ENCODE measurements around the gene MED29. TPM values are rescaled to one million over a fixed set of nuclear protein-coding genes. Genes with fewer than 3 reads are reported as not detected.

Gene MED29
- total and polyA plus RNA-seq, 12 donors, result 36.1 to 221 (median 58.4) TPM

DNA sequence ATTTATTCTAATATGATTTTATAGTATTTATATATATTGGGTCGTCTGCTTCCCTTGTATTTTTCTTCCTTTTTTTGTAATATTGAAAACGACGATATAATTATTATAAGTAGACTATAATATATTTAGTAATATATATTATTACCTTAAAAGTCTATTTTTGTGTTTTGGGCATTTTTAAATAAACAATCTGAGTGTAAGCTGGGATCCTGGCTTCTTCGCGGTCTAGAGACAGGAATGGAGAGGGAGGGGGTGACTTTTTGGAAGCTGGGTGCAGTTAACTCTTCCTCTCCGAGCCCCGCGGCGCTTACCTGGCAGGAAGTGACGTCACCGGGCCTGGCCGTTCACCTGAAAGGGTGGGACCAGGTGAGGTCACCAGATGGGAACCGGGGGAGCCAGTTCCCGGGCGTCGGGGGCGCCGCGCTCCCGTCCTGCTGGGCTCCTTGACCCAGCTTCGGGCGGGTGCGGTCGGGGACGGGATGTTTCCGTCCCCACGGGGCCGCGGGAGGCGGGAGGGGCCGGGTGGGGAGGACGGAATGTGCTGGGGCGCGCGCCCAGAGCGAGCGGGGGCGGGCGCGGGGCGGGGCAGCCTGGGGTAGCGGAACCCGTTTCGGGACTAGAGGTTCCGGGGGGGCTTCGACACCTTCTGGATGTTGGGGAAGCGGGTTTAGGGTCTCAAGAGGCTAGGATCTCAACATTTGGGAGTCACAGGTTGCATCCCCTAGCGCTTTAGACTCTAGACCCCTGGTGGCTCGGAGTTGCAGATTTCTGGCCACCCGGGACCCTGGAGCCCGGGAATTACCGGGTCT lies 18.2 kb downstream of the MED29 start:
- H3K27me3 ChIP-seq, result no peaks in the 10 kb centered on the region
- WGBS, 4 donors, result 2 to 4% (median 3%) methylated on average over 11 to 52 of the region's 52 CpGs
- DNase-seq, result peak; percentile 81 to 88 (median 84)
- H3K36me3 ChIP-seq (replicated peaks in 1 of 2), result peaks cover 0 to 16% of the 10 kb centered on the region in 2 donors
- no peaks in the 10 kb centered on the region for H3K9me3 ChIP-seq (replicated peaks in 1 of 3)
- TF ChIP-seq, protein P1, sequence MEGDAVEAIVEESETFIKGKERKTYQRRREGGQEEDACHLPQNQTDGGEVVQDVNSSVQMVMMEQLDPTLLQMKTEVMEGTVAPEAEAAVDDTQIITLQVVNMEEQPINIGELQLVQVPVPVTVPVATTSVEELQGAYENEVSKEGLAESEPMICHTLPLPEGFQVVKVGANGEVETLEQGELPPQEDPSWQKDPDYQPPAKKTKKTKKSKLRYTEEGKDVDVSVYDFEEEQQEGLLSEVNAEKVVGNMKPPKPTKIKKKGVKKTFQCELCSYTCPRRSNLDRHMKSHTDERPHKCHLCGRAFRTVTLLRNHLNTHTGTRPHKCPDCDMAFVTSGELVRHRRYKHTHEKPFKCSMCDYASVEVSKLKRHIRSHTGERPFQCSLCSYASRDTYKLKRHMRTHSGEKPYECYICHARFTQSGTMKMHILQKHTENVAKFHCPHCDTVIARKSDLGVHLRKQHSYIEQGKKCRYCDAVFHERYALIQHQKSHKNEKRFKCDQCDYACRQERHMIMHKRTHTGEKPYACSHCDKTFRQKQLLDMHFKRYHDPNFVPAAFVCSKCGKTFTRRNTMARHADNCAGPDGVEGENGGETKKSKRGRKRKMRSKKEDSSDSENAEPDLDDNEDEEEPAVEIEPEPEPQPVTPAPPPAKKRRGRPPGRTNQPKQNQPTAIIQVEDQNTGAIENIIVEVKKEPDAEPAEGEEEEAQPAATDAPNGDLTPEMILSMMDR (IDR thresholded peaks at IDR 0.05), result peak in 1 of 6 experiments; percentile 37
- peak; percentile 51 to 61 for TF ChIP-seq POLR2A (IDR thresholded peaks at IDR 0.05)
- peak overlapping the region in 2 of 4 donors; percentile 82 to 95 for H3K4me3 ChIP-seq
- intact Hi-C loops (cut with DNase I), result no loop called here
- H3K4me1 ChIP-seq (replicated peaks in 1 of 2), result peaks cover 9 to 36% of the 10 kb centered on the region in 2 donors
- H3K27ac ChIP-seq, result peak overlapping the region; percentile 89 to 97 (median 96)

DNA sequence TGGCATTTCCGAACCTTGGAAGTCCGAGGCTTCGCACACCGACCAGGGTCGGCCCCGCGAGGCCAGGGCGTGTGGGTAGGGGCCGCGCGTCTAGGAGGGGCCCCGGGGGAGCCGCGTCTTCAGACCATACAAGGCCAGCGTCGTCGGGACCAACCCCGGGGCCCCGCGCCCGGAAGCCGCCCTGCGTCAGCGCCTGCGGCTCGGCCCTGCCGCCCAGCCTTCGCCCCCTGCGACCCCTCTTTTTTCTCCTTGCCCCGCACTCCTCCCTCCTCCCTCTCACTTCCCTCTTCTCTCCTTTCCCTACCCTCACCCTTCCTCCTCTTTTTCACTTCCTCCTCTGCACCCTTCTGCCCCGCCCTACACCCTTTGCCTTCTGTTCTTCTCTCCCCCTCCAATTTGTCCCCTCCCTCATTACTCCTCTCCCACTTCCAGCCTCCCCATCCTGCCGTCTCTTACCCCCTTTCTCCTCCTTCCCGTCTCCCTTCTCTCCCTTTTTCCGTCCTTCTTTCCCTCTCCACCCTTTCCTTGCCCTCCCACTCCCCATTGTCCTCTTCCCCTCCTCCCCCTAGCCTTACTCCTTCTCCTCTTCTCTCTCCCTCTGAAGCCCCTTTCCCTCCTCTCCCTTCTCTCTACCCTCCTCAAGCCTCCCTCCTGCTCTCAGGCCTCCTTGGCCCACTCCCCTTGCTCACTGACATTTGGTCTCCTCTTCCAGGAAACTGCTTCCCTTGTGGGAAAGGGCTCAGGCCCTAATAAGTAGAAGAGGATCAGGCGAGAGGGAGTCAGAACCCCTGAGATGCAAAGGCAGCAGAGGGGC lies 19.0 kb downstream of the MED29 start:
- 4 to 6% (median 5%) methylated on average over 31 to 35 of the region's 35 CpGs for WGBS, 4 donors

DNA sequence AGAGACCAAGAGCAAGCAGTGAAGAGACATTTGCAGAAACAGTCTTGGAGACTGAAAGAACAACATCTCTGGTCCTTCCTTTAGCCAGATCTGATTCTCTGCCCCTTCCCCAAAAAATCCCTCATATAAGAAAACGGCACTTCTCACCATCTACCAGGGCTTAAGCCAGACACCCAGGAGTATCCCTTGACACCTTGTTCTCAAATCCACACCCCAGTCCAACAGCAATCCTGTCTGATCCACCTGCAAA lies 19.6 kb downstream of the MED29 start:
- no peaks in the 10 kb centered on the region for H3K9me3 ChIP-seq (replicated peaks in 1 of 3)
- H3K27ac ChIP-seq, result peak overlapping the region; percentile 89 to 96 (median 93)
- peaks cover 8 to 29% of the 10 kb centered on the region in 2 donors for H3K4me1 ChIP-seq (replicated peaks in 1 of 2)
- H3K36me3 ChIP-seq (replicated peaks in 1 of 2), result peaks cover 0 to 16% of the 10 kb centered on the region in 2 donors
- H3K27me3 ChIP-seq, result no peaks in the 10 kb centered on the region
- no peak for DNase-seq
- H3K4me3 ChIP-seq, result peak overlapping the region in 1 of 4 donors; percentile 95
- TF ChIP-seq, protein P1 (IDR thresholded peaks at IDR 0.05), result no peak
- TF ChIP-seq POLR2A (IDR thresholded peaks at IDR 0.05), result peak in 1 of 2 donors; percentile 1
- WGBS, 4 donors, result 50 to 70% (median 68%) methylated on average over 1 of the region's 1 CpG
- intact Hi-C loops (cut with DNase I), result no loop called here

More for the DNA sequence above, 19.0 kb downstream of the MED29 start:
- TF ChIP-seq, protein P1 (IDR thresholded peaks at IDR 0.05), result no peak
- TF ChIP-seq POLR2A (IDR thresholded peaks at IDR 0.05), result peak; percentile 37 to 57
- Histone ChIP-seq H3K27me3 (no peaks in the 10 kb centered on the region), H3K36me3 (replicated peaks in 1 of 2) (peaks cover 0 to 16% of the 10 kb centered on the region in 2 donors), H3K4me3 (peak overlapping the region in 2 of 4 donors; percentile 82 to 95), H3K9me3 (replicated peaks in 1 of 3) (no peaks in the 10 kb centered on the region), H3K27ac (peak overlapping the region; percentile 89 to 96 (median 93)), H3K4me1 (replicated peaks in 1 of 2) (peaks cover 8 to 34% of the 10 kb centered on the region in 2 donors)
- DNase-seq, result peak; percentile 66 to 82 (median 75)
- intact Hi-C loops (cut with DNase I), result no loop called here

Measured in adrenal gland (tissue), 12 donors.